ENCODE results near the gene PSPH. TPM values are rescaled to one million over a fixed set of nuclear protein-coding genes. Genes with fewer than 3 reads are reported as not detected.

The PSPH gene
- total and polyA plus RNA-seq, 5 donors, result 6.5 to 19.1 (median 12.7) TPM

GRCh38 chr7:56003749-56004148, 47.5 kb downstream of the PSPH start:
- ATAC-seq, result no peak
- no peaks in the 10 kb centered on the region for H3K9me3 ChIP-seq (ENCODE audit: control insufficient read depth, low read length)
- no peak for DNase-seq
- WGBS, result 84% methylated on average over 4 of the region's 4 CpGs
- no peaks in the 10 kb centered on the region for H3K4me1 ChIP-seq (ENCODE audit: control insufficient read depth, insufficient read depth, low read length)
- no peak overlapping the region for H3K27ac ChIP-seq (ENCODE audit: low read length)
- H3K4me3 ChIP-seq (ENCODE audit: low read length), result no peak overlapping the region
- intact Hi-C loops (cut with DNase I), result loop anchor here in 1 of 4 donors (10.0 kb wide), 1 partner anchor 71 kb away; no protein-coding TSS in a partner anchor
- no peaks in the 10 kb centered on the region for H3K27me3 ChIP-seq (ENCODE audit: control insufficient read depth, insufficient read depth)

GRCh38 chr7:55996856-55997500, 54.3 kb downstream of the PSPH start:
- Histone ChIP-seq H3K9me3 (ENCODE audit: control insufficient read depth, low read length) (no peaks in the 10 kb centered on the region), H3K4me1 (ENCODE audit: control insufficient read depth, insufficient read depth, low read length) (no peaks in the 10 kb centered on the region), H3K27ac (ENCODE audit: low read length) (no peak overlapping the region), H3K27me3 (ENCODE audit: control insufficient read depth, insufficient read depth) (no peaks in the 10 kb centered on the region), H3K4me3 (ENCODE audit: low read length) (no peak overlapping the region)
- no peak for ATAC-seq
- intact Hi-C loops (cut with DNase I), result no loop called here
- no peak for DNase-seq
- WGBS, result 89% methylated on average over 8 of the region's 8 CpGs

- Histone ChIP-seq H3K9me3 (ENCODE audit: control insufficient read depth, low read length) (no peaks in the 10 kb centered on the region), H3K27me3 (ENCODE audit: control insufficient read depth, insufficient read depth) (no peaks in the 10 kb centered on the region), H3K27ac (ENCODE audit: low read length) (no peak overlapping the region), H3K4me3 (ENCODE audit: low read length) (no peak overlapping the region), H3K4me1 (ENCODE audit: control insufficient read depth, insufficient read depth, low read length) (no peaks in the 10 kb centered on the region)
- intact Hi-C loops (cut with DNase I), result no loop called here
- no peak for DNase-seq
- 92% methylated on average over 3 of the region's 3 CpGs for WGBS
- no peak for ATAC-seq
Observed at GRCh38 chr7:55992346-55992745, 58.9 kb downstream of the PSPH start.

- DNase-seq, result no peak
- H3K4me3 ChIP-seq (ENCODE audit: low read length), result no peak overlapping the region
- H3K9me3 ChIP-seq (ENCODE audit: control insufficient read depth, low read length), result no peaks in the 10 kb centered on the region
- ATAC-seq, result no peak
- no peaks in the 10 kb centered on the region for H3K27me3 ChIP-seq (ENCODE audit: control insufficient read depth, insufficient read depth)
- intact Hi-C loops (cut with DNase I), result no loop called here
- no peaks in the 10 kb centered on the region for H3K4me1 ChIP-seq (ENCODE audit: control insufficient read depth, insufficient read depth, low read length)
- no peak overlapping the region for H3K27ac ChIP-seq (ENCODE audit: low read length)
- WGBS, result 83% methylated on average over 3 of the region's 3 CpGs
Observed at GRCh38 chr7:55983537-55983936, 67.7 kb downstream of the PSPH start.

- no peaks in the 10 kb centered on the region for H3K9me3 ChIP-seq (ENCODE audit: control insufficient read depth, low read length)
- intact Hi-C loops (cut with DNase I), result no loop called here
- peaks cover 4% of the 10 kb centered on the region for H3K4me1 ChIP-seq (ENCODE audit: control insufficient read depth, insufficient read depth, low read length)
- no peaks in the 10 kb centered on the region for H3K27me3 ChIP-seq (ENCODE audit: control insufficient read depth, insufficient read depth)
- DNase-seq (no peak), ATAC-seq (no peak)
- WGBS, result 87% methylated on average over 3 of the region's 3 CpGs
- no peak overlapping the region for H3K27ac ChIP-seq (ENCODE audit: low read length)
- no peak overlapping the region for H3K4me3 ChIP-seq (ENCODE audit: low read length)
Observed at GRCh38 chr7:55980266-55980665, 71.0 kb downstream of the PSPH start.

GRCh38 chr7:55977831-55978230, 73.4 kb downstream of the PSPH start:
- ATAC-seq (peak in 1 of 2 donors; percentile 36), DNase-seq (no peak)
- Histone ChIP-seq H3K9me3 (ENCODE audit: control insufficient read depth, low read length) (no peaks in the 10 kb centered on the region), H3K4me1 (ENCODE audit: control insufficient read depth, insufficient read depth, low read length) (peaks cover 4% of the 10 kb centered on the region), H3K4me3 (ENCODE audit: low read length) (no peak overlapping the region), H3K27me3 (ENCODE audit: control insufficient read depth, insufficient read depth) (no peaks in the 10 kb centered on the region), H3K27ac (ENCODE audit: low read length) (no peak overlapping the region)
- WGBS, result 49% methylated on average over 4 of the region's 4 CpGs
- intact Hi-C loops (cut with DNase I), result no loop called here

GRCh38 chr7:55975988-55976633, 75.1 kb downstream of the PSPH start:
- DNase-seq (no peak), ATAC-seq (peak; percentile 72 to 75)
- intact Hi-C loops (cut with DNase I), result no loop called here
- no peak overlapping the region for H3K4me3 ChIP-seq (ENCODE audit: low read length)
- peaks cover 4% of the 10 kb centered on the region for H3K4me1 ChIP-seq (ENCODE audit: control insufficient read depth, insufficient read depth, low read length)
- H3K27ac ChIP-seq (ENCODE audit: low read length), result peak overlapping the region; percentile 95
- WGBS, result 59% methylated on average over 7 of the region's 7 CpGs
- H3K27me3 ChIP-seq (ENCODE audit: control insufficient read depth, insufficient read depth), result no peaks in the 10 kb centered on the region
- no peaks in the 10 kb centered on the region for H3K9me3 ChIP-seq (ENCODE audit: control insufficient read depth, low read length)

GRCh38 chr7:55973747-55974250, 77.4 kb downstream of the PSPH start:
- intact Hi-C loops (cut with DNase I), result no loop called here
- no peak for ATAC-seq
- peaks cover 8% of the 10 kb centered on the region for H3K4me1 ChIP-seq (ENCODE audit: control insufficient read depth, insufficient read depth, low read length)
- H3K27ac ChIP-seq (ENCODE audit: low read length), result no peak overlapping the region
- no peaks in the 10 kb centered on the region for H3K27me3 ChIP-seq (ENCODE audit: control insufficient read depth, insufficient read depth)
- WGBS, result 92% methylated on average over 7 of the region's 7 CpGs
- no peak overlapping the region for H3K4me3 ChIP-seq (ENCODE audit: low read length)
- H3K9me3 ChIP-seq (ENCODE audit: control insufficient read depth, low read length), result no peaks in the 10 kb centered on the region
- DNase-seq, result no peak

GRCh38 chr7:55970978-55971377, 80.3 kb downstream of the PSPH start:
- peak in 1 of 3 donors; percentile 66 for DNase-seq
- WGBS, result 44% methylated on average over 8 of the region's 8 CpGs
- Histone ChIP-seq H3K4me1 (ENCODE audit: control insufficient read depth, insufficient read depth, low read length) (peaks cover 8% of the 10 kb centered on the region), H3K4me3 (ENCODE audit: low read length) (no peak overlapping the region), H3K9me3 (ENCODE audit: control insufficient read depth, low read length) (no peaks in the 10 kb centered on the region), H3K27me3 (ENCODE audit: control insufficient read depth, insufficient read depth) (no peaks in the 10 kb centered on the region), H3K27ac (ENCODE audit: low read length) (peak overlapping the region; percentile 94)
- peak; percentile 73 to 78 for ATAC-seq
- intact Hi-C loops (cut with DNase I), result no loop called here

- intact Hi-C loops (cut with DNase I), result no loop called here
- DNase-seq (no peak), ATAC-seq (peak in 1 of 2 donors; percentile 29)
- WGBS, result 72% methylated on average over 7 of the region's 7 CpGs
- Histone ChIP-seq H3K27ac (ENCODE audit: low read length) (peak overlapping the region; percentile 86), H3K4me1 (ENCODE audit: control insufficient read depth, insufficient read depth, low read length) (peaks cover 8% of the 10 kb centered on the region), H3K27me3 (ENCODE audit: control insufficient read depth, insufficient read depth) (no peaks in the 10 kb centered on the region), H3K9me3 (ENCODE audit: control insufficient read depth, low read length) (no peaks in the 10 kb centered on the region), H3K4me3 (ENCODE audit: low read length) (no peak overlapping the region)
Observed at GRCh38 chr7:55970561-55970960, 80.7 kb downstream of the PSPH start.

- WGBS, result 88% methylated on average over 11 of the region's 11 CpGs
- DNase-seq (no peak), ATAC-seq (no peak)
- Histone ChIP-seq H3K4me3 (ENCODE audit: low read length) (no peak overlapping the region), H3K9me3 (ENCODE audit: control insufficient read depth, low read length) (no peaks in the 10 kb centered on the region), H3K4me1 (ENCODE audit: control insufficient read depth, insufficient read depth, low read length) (peaks cover 8% of the 10 kb centered on the region), H3K27me3 (ENCODE audit: control insufficient read depth, insufficient read depth) (no peaks in the 10 kb centered on the region), H3K27ac (ENCODE audit: low read length) (peak overlapping the region; percentile 2)
- intact Hi-C loops (cut with DNase I), result no loop called here
Observed at GRCh38 chr7:55969391-55969790, 81.9 kb downstream of the PSPH start.

All from right cardiac atrium (tissue), 5 donors.